ENCODE results near the gene DAPK1. TPM values are rescaled to one million over a fixed set of nuclear protein-coding genes. Genes with fewer than 3 reads are reported as not detected.

DAPK1 gene
- total and polyA plus RNA-seq, 2 donors from 2014 or later: 15.5 to 166 TPM

DNA sequence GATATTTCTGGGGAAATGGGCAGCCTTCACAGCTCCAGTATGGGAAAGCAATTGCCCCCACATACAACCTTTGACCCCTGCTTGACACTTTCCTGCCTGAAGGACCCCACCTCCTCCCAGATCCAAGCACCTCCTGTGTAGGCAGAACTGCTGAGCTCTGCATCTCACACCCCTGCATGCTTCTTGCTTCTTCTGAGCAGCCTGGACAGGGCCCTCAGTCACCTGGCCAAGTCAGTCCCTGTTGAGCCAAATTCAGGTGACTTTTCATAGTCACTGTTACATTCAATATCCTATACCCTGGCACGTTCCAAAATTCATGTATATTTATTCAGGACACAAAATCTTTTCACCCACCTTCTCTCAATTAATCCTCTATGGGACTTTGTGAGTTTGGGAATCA, 197.9 kb downstream of the DAPK1 start:
- Histone ChIP-seq H3K4me1 (ENCODE audit: control insufficient read depth in 2 of 3, insufficient read depth in 2 of 3, low read depth in 1 of 3, low read length in 3 of 3) (no peaks in the 10 kb centered on the region), H3K36me3 (ENCODE audit: control insufficient read depth in 2 of 3, insufficient read depth in 3 of 3, low read length in 3 of 3) (peaks cover 2 to 38% (median 19%) of the 10 kb centered on the region in 3 donors), H3K4me3 (ENCODE audit: low read length in 3 of 3) (no peak overlapping the region), H3K27me3 (ENCODE audit: control insufficient read depth, insufficient read depth, low read length) (no peaks in the 10 kb centered on the region), H3K27ac (ENCODE audit: low read depth in 2 of 2, low read length in 2 of 2) (no peak overlapping the region), H3K9me3 (ENCODE audit: control insufficient read depth in 2 of 3, insufficient read depth in 1 of 3, low read length in 3 of 3) (no peaks in the 10 kb centered on the region), H3K9ac (ENCODE audit: low read length in 3 of 3) (no peak overlapping the region)
- FAIRE-seq: no peak
- intact Hi-C loops (cut with DNase I): no loop called here
- no peak for DNase-seq
- TF ChIP-seq, protein P1, sequence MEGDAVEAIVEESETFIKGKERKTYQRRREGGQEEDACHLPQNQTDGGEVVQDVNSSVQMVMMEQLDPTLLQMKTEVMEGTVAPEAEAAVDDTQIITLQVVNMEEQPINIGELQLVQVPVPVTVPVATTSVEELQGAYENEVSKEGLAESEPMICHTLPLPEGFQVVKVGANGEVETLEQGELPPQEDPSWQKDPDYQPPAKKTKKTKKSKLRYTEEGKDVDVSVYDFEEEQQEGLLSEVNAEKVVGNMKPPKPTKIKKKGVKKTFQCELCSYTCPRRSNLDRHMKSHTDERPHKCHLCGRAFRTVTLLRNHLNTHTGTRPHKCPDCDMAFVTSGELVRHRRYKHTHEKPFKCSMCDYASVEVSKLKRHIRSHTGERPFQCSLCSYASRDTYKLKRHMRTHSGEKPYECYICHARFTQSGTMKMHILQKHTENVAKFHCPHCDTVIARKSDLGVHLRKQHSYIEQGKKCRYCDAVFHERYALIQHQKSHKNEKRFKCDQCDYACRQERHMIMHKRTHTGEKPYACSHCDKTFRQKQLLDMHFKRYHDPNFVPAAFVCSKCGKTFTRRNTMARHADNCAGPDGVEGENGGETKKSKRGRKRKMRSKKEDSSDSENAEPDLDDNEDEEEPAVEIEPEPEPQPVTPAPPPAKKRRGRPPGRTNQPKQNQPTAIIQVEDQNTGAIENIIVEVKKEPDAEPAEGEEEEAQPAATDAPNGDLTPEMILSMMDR (IDR thresholded peaks at IDR 0.05; ENCODE audit: borderline replicate concordance, extremely low read depth, insufficient read depth): no peak

DNA sequence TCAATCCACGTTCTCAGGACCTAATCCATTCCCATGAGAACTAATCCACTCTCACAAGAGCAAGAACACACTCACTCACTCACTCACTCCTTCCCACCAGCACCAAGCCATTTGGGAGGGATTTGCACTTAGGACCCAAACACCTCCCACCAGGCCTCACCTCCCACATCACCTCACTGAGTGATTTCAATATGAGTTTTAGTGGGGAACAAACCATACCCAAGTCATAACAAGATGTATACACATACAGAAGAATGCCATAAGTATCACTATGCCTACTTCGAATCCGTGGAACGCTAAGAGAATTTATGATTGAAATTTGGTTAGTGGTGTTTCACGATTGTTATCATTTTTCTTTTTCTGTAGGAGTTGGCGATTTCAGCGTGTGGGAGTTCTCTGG, 199.0 kb downstream of the DAPK1 start:
- no peak overlapping the region for H3K4me3 ChIP-seq (ENCODE audit: low read length in 3 of 3)
- H3K27ac ChIP-seq (ENCODE audit: low read depth in 2 of 2, low read length in 2 of 2): no peak overlapping the region
- intact Hi-C loops (cut with DNase I): no loop called here
- TF ChIP-seq, protein P1 (IDR thresholded peaks at IDR 0.05; ENCODE audit: borderline replicate concordance, extremely low read depth, insufficient read depth): no peak
- no peaks in the 10 kb centered on the region for H3K9me3 ChIP-seq (ENCODE audit: control insufficient read depth in 2 of 3, insufficient read depth in 1 of 3, low read length in 3 of 3)
- no peaks in the 10 kb centered on the region for H3K27me3 ChIP-seq (ENCODE audit: control insufficient read depth, insufficient read depth, low read length)
- no peak overlapping the region for H3K9ac ChIP-seq (ENCODE audit: low read length in 3 of 3)
- FAIRE-seq (no peak), DNase-seq (no peak)
- peaks cover 2 to 38% (median 19%) of the 10 kb centered on the region in 3 donors for H3K36me3 ChIP-seq (ENCODE audit: control insufficient read depth in 2 of 3, insufficient read depth in 3 of 3, low read length in 3 of 3)
- no peaks in the 10 kb centered on the region for H3K4me1 ChIP-seq (ENCODE audit: control insufficient read depth in 2 of 3, insufficient read depth in 2 of 3, low read depth in 1 of 3, low read length in 3 of 3)

DNA sequence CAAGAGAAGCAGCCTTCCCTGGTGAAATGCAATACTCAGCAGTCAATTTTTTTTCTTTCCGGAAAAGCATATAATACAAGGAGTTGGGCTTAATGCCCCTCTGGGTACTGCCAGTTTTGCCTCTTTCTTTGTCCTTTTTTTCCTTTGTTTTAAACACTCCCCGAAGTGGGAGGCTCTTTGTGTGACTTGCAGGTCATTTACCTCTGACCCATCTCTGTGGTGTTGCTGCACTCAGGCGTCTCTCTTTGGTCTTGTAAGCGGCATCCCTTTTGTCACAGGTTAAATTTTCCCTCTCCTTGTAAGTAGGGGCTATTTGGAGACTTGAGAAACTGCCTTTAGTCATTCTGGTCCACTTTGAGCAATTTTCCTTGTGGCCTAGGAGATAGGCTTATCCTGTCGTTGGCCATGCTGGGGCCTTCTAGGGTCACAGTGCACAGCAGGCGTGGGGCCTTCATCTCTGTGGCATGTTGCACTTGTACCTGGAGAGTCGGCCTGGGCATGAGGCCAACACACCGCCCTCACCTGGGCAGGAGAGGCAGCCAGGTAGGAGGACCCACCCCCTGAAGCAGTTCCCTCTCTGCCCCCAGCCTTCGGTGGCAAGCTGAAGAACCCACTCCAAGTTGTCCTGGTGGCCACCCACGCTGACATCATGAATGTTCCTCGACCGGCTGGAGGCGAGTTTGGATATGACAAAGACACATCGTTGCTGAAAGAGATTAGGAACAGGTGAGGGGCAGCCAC, 200.6 kb downstream of the DAPK1 start:
- H3K27me3 ChIP-seq (ENCODE audit: control insufficient read depth, insufficient read depth, low read length): no peaks in the 10 kb centered on the region
- no peak overlapping the region for H3K4me3 ChIP-seq (ENCODE audit: low read length in 3 of 3)
- FAIRE-seq: no peak
- no peaks in the 10 kb centered on the region for H3K4me1 ChIP-seq (ENCODE audit: control insufficient read depth in 2 of 3, insufficient read depth in 2 of 3, low read depth in 1 of 3, low read length in 3 of 3)
- DNase-seq: no peak
- H3K9ac ChIP-seq (ENCODE audit: low read length in 3 of 3): no peak overlapping the region
- TF ChIP-seq, protein P1 (IDR thresholded peaks at IDR 0.05; ENCODE audit: borderline replicate concordance, extremely low read depth, insufficient read depth): no peak
- H3K36me3 ChIP-seq (ENCODE audit: control insufficient read depth in 2 of 3, insufficient read depth in 3 of 3, low read length in 3 of 3): peaks cover 2 to 42% (median 17%) of the 10 kb centered on the region in 3 donors
- intact Hi-C loops (cut with DNase I): no loop called here
- no peaks in the 10 kb centered on the region for H3K9me3 ChIP-seq (ENCODE audit: control insufficient read depth in 2 of 3, insufficient read depth in 1 of 3, low read length in 3 of 3)
- no peak overlapping the region for H3K27ac ChIP-seq (ENCODE audit: low read depth in 2 of 2, low read length in 2 of 2)
